Gastroesophageal sphincter (tissue), 3 donors: ENCODE measurements around the gene MLN.

Experiments used
- EP300 ChIP-seq: sonication (generic); formaldehyde crosslinking; IDR thresholded peaks from one replicate; pipeline ENCODE4 v1.6.1; 2017; ENCODE audit warnings: antibody characterized with exemption, mild to moderate bottlenecking
- POLR2A ChIP-seq, 2 donors: fragments of 450-650 bp; IDR thresholded peaks; one replicate each; pipeline ENCODE4 v1.6.1; 2017; ENCODE audit warnings: antibody characterized with exemption in 2 of 2, mild to moderate bottlenecking in 2 of 2, moderate library complexity in 1 of 2
- POLR2AphosphoS5 ChIP-seq: sonication (generic); formaldehyde crosslinking; IDR thresholded peaks from one replicate; pipeline ENCODE4 v1.6.1; 2017; ENCODE audit warnings: antibody characterized with exemption
- TF ChIP-seq, protein P1 (sequence below), 4 experiments: fragments of 200-600 bp in 2 of 4; fragments of 450-650 bp in 2 of 4; sonication (generic) in 1 of 4; IDR thresholded peaks; one replicate each; pipeline ENCODE4 v1.5.1; 2017 to 2019; ENCODE audit warnings: antibody characterized with exemption in 4 of 4, mild to moderate bottlenecking in 2 of 4, moderate library complexity in 2 of 4

DNA sequence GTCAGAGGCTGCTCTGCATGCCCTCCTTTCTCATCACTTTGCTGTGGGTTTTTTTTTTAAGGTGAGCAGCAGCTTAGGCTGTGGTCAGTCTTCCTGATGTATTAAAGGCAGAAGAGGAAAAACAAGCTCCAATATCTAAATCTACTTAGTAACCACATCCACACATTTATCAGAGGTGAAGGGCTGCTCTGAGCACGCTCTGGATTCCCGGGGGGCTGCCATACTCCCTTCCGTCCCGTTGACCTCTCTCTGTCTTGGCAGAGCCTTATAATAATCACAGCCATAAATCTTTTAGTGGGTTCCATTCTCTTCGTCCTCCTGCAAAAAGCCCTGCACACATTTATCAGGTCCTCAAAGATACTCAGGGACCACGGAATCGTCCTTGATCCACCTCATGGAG is 12.2 kb downstream of the MLN start:
- TF ChIP-seq, protein P1, sequence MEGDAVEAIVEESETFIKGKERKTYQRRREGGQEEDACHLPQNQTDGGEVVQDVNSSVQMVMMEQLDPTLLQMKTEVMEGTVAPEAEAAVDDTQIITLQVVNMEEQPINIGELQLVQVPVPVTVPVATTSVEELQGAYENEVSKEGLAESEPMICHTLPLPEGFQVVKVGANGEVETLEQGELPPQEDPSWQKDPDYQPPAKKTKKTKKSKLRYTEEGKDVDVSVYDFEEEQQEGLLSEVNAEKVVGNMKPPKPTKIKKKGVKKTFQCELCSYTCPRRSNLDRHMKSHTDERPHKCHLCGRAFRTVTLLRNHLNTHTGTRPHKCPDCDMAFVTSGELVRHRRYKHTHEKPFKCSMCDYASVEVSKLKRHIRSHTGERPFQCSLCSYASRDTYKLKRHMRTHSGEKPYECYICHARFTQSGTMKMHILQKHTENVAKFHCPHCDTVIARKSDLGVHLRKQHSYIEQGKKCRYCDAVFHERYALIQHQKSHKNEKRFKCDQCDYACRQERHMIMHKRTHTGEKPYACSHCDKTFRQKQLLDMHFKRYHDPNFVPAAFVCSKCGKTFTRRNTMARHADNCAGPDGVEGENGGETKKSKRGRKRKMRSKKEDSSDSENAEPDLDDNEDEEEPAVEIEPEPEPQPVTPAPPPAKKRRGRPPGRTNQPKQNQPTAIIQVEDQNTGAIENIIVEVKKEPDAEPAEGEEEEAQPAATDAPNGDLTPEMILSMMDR (IDR thresholded peaks at IDR 0.05), result no peak
- TF ChIP-seq POLR2A (IDR thresholded peaks at IDR 0.05) (no peak), POLR2AphosphoS5 (no peak), EP300 (no peak)
